B cell (primary cell): ENCODE measurements around the gene RHOD. TPM values are rescaled to one million over a fixed set of nuclear protein-coding genes. Genes with fewer than 3 reads are reported as not detected.

Experiments
- ATAC-seq: fragments of 200-7000 bp; cut with Tn5 transposase; one replicate; pipeline ENCODE4 v1.10.0; 2021; ENCODE audit warnings: low read depth, mild to moderate bottlenecking, moderate number of reproducible peaks, moderate library complexity
- CTCF ChIA-PET: fragments of 350-600 bp; sonication (Branson Sonifier 250); formaldehyde crosslinking; loops from one replicate; lab custom pipeline; 2021; ENCODE audit warnings: antibody characterized with exemption, inconsistent platforms; lab: Charles Lee
- POLR2A ChIA-PET: fragments of 350-600 bp; sonication (Branson Sonifier 250); formaldehyde crosslinking; loops from one replicate; lab custom pipeline; 2021; ENCODE audit warnings: antibody characterized with exemption; lab: Charles Lee
- DNase-seq: peaks from one replicate; pipeline ENCODE4 v3.0.0; 2013
- H2AFZ ChIP-seq: 2 replicates; pipeline ENCODE4 v1.6.1; 2012; ENCODE audit warnings: mild to moderate bottlenecking, low read depth, low read length; ENCODE audit not compliant: insufficient read depth, poor library complexity, severe bottlenecking
- H3K27ac ChIP-seq, 2 donors: 1 replicate in 1 of 2; 2 replicates in 1 of 2; pipeline ENCODE4 v1.5.1; 2012 to 2013; ENCODE audit warnings: low read length in 2 of 2, mild to moderate bottlenecking in 2 of 2, moderate library complexity in 1 of 2
- H3K27me3 ChIP-seq, 4 experiments: fragments of 200-600 bp in 1 of 4; sonication (generic) in 1 of 4; replicated peaks in 1 of 4; 1 replicate in 2 of 4; 2 replicates in 2 of 4; pipeline versions ENCODE4 v1.6.1 to v1.7.0; 2013 to 2016; ENCODE audit warnings: low read length in 3 of 4, mild to moderate bottlenecking in 2 of 4, mixed read lengths in 1 of 4, moderate library complexity in 1 of 4; ENCODE audit not compliant: insufficient read depth in 4 of 4, control insufficient read depth in 3 of 4; ENCODE audit errors: control extremely low read depth in 1 of 4
- H3K36me3 ChIP-seq, 2 experiments: replicated peaks in 1 of 2; 1 replicate in 1 of 2; 2 replicates in 1 of 2; pipeline versions ENCODE4 v1.6.1 to v1.7.1; 2013; ENCODE audit warnings: low read length in 1 of 2; ENCODE audit not compliant: insufficient read depth in 2 of 2, control insufficient read depth in 1 of 2; ENCODE audit errors: control extremely low read depth in 1 of 2, extremely low read depth in 1 of 2
- H3K4me1 ChIP-seq, 2 donors: fragments of 200-600 bp in 1 of 2; sonication (generic) in 1 of 2; 1 replicate in 1 of 2; 2 replicates in 1 of 2; pipeline versions ENCODE4 v1.5.1 to v1.6.1; 2013 to 2017; ENCODE audit warnings: low read length in 2 of 2; ENCODE audit not compliant: control insufficient read depth in 2 of 2, insufficient read depth in 2 of 2
- H3K4me2 ChIP-seq: replicated peaks from 2 replicates; pipeline ENCODE3; 2012; ENCODE audit warnings: mild to moderate bottlenecking, low read depth, low read length; ENCODE audit not compliant: poor library complexity, severe bottlenecking
- H3K4me3 ChIP-seq, 5 experiments: fragments of 200-600 bp in 1 of 5; sonication (generic) in 1 of 5; 1 replicate in 3 of 5; 2 replicates in 2 of 5; pipeline versions ENCODE4 v1.5.1 to v1.7.0; 2011 to 2016; ENCODE audit warnings: low read length in 4 of 5, mild to moderate bottlenecking in 4 of 5, low read depth in 2 of 5, control low read depth in 1 of 5, moderate library complexity in 1 of 5; ENCODE audit not compliant: insufficient read depth in 1 of 5; ENCODE audit errors: control extremely low read depth in 1 of 5, extremely low read depth in 1 of 5
- H3K79me2 ChIP-seq: fragments of 200-600 bp; sonication (generic); one replicate; pipeline ENCODE4 v1.6.0; 2016; ENCODE audit warnings: low read length; ENCODE audit not compliant: control insufficient read depth, insufficient read depth
- H3K9ac ChIP-seq: fragments of 200-600 bp; sonication (generic); 2 replicates; pipeline ENCODE4 v1.6.1; 2017; ENCODE audit warnings: mild to moderate bottlenecking, low read length, moderate library complexity
- H3K9me3 ChIP-seq, 3 donors: one replicate each; pipeline versions ENCODE4 v1.6.1 to v1.7.1; 2013; ENCODE audit warnings: low read length in 2 of 3; ENCODE audit not compliant: control insufficient read depth in 2 of 3, insufficient read depth in 1 of 3; ENCODE audit errors: control extremely low read depth in 1 of 3
- H4K20me1 ChIP-seq: 2 replicates; pipeline ENCODE4 v1.6.0; 2012; ENCODE audit warnings: mild to moderate bottlenecking, low read length; ENCODE audit not compliant: insufficient read depth, control insufficient read depth, poor library complexity, severe bottlenecking
- H3K27ac Mint-ChIP-seq: one replicate; pipeline ENCODE4 v1.8.0; 2021; ENCODE audit warnings: mixed read lengths
- H3K27me3 Mint-ChIP-seq: one replicate; pipeline ENCODE4 v1.8.0; 2021; ENCODE audit warnings: mixed read lengths
- H3K4me1 Mint-ChIP-seq: one replicate; pipeline ENCODE4 v1.8.0; 2021; ENCODE audit warnings: mixed read lengths
- H3K4me3 Mint-ChIP-seq: one replicate; pipeline ENCODE4 v1.8.0; 2021; ENCODE audit warnings: mixed read lengths
- H3K9me3 Mint-ChIP-seq: one replicate; pipeline ENCODE4 v1.8.0; 2022; ENCODE audit warnings: mixed read lengths; ENCODE audit not compliant: insufficient read depth
- CTCF ChIP-seq: fragments of 200-600 bp; IDR thresholded peaks from one replicate; pipeline ENCODE4 v1.8.0; 2022; ENCODE audit warnings: antibody characterized with exemption, mild to moderate bottlenecking
- EZH2 ChIP-seq: IDR thresholded peaks from 2 replicates; pipeline ENCODE4 v1.6.1; 2012; ENCODE audit warnings: borderline replicate concordance, low read depth, mild to moderate bottlenecking, moderate library complexity, low read length; ENCODE audit not compliant: insufficient read depth, poor library complexity, severe bottlenecking
- WGBS: methylation state at CpG from one replicate; pipeline ENCODE4 v1.1.5; 2013; ENCODE audit warnings: missing lambda C conversion rate; ENCODE audit not compliant: insufficient coverage; 5-methylcytosine and 5-hydroxymethylcytosine counted together
- intact Hi-C: fragments of 100-400 bp; cut with micrococcal nuclease; formaldehyde crosslinking; loops from one replicate; pipeline ENCODE4 v1.10.0; 2022
- polyA plus RNA-seq: library from polyadenylated mRNA; depleted of rRNA; stranded (reverse); fragments of >200 nt; gene quantifications from 2 replicates; pipeline ENCODE4 v1.2.3, GENCODE V29; 2012
- total RNA-seq, 2 donors: library from RNA; stranded (reverse); fragments of 120-200 nt in 1 of 2; gene quantifications; 1 replicate in 1 of 2; 2 replicates in 1 of 2; pipeline versions ENCODE4 v1.2.3 to v1.2.4, GENCODE V29; 2013 to 2022

Gene RHOD
- total and polyA plus RNA-seq, 2 donors (not counting 1 experiment from before 2014, with no cell fraction given): 0.42 to 0.48 TPM

GRCh38 chr11:67118801-67119584, 62.3 kb downstream of the RHOD start, which contains the start of gene KDM2A:
TSS of gene KDM2A (plus strand) at chr11:67119263. CDS start at chr11:67121317, 2,054 bp downstream.
- no peaks in the 10 kb centered on the region for H3K9me3 Mint-ChIP-seq
- Histone ChIP-seq H3K27me3 (no peaks in the 10 kb centered on the region), H2AFZ (peak within 1 kb of the TSS; percentile 89), H3K79me2 (peaks cover 37% of the 10 kb centered on the region), H3K4me2 (peak within 1 kb of the TSS; percentile 95), H3K9ac (peak within 1 kb of the TSS; percentile 71), H3K36me3 (peaks cover 1 to 3% of the 10 kb centered on the region in 2 experiments), H3K4me3 (peak within 1 kb of the TSS; percentile 73 to 96 (median 89)), H3K27ac (peak within 1 kb of the TSS; percentile 79 to 81), H3K4me1 (peaks cover 13 to 36% of the 10 kb centered on the region in 2 donors), H3K9me3 (no peaks in the 10 kb centered on the region), H4K20me1 (peaks cover 6% of the 10 kb centered on the region)
- TF ChIP-seq CTCF (peak; percentile 41), EZH2 (no peak)
- DNase-seq (peak; percentile 100), ATAC-seq (peak; percentile 77)
- H3K4me3 Mint-ChIP-seq: peak within 1 kb of the TSS; percentile 95
- no peaks in the 10 kb centered on the region for H3K27me3 Mint-ChIP-seq
- intact Hi-C loops: loop anchor here (2.0 to 10.0 kb wide), 3 partner anchors 48 to 226 kb away; no protein-coding TSS in a partner anchor
- peak within 1 kb of the TSS; percentile 89 for H3K27ac Mint-ChIP-seq
- WGBS: under 1% methylated on average over 79 of the region's 97 CpGs
- CTCF ChIA-PET: interaction anchor here (0.8 to 1.4 kb wide), 5 partner anchors 10 to 120 kb away, joined by 4 to 7 read pairs (median 4); no protein-coding TSS in a partner anchor
- peaks cover 38% of the 10 kb centered on the region for H3K4me1 Mint-ChIP-seq
- POLR2A ChIA-PET: interaction anchor here (0.5 to 1.4 kb wide), 3 partner anchors 121 to 374 kb away, joined by 3 to 5 read pairs (median 4); no protein-coding TSS in a partner anchor
